ENCODE data around the gene GPC5.

DNA sequence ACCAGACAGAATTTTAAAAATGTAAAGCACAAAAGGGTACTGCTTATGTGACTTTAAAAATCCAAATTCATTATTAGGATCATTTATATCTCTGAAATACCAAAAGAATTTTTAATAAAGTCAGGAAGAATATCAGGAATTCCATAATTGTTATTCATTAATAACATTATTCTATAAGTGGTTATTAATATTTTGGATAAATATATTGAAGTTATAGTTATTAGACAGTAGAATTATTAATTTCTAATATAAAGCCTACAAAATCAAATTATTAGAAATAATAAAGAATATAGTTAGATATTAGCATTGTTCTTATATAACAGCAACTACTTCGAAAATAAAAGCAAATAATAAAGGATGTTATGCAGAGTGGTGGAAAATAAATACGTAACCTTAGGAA, 105.8 kb downstream of the GPC5 start:
- no peak for TF ChIP-seq ZNF274 (IDR thresholded peaks at IDR 0.05; ENCODE audit: low read depth, low read length)
- no peak for TF ChIP-seq SUZ12 (IDR thresholded peaks at IDR 0.05; ENCODE audit: extremely low read depth, insufficient read depth, insufficient read length)
- no peak for TF ChIP-seq YY1 (IDR thresholded peaks at IDR 0.05; ENCODE audit: insufficient read depth, insufficient read length)
